Ovary (tissue), 3 donors: ENCODE results near the gene PLXNA4.

Source experiments
- EP300 ChIP-seq: sonication (generic); formaldehyde crosslinking; IDR thresholded peaks from one replicate; pipeline ENCODE4 v1.6.1; 2017; ENCODE audit warnings: antibody characterized with exemption
- POLR2A ChIP-seq: fragments of 450-650 bp; IDR thresholded peaks from one replicate; pipeline ENCODE4 v1.6.1; 2017; ENCODE audit warnings: antibody characterized with exemption, mild to moderate bottlenecking, moderate library complexity
- TF ChIP-seq, protein P1 (sequence below), 3 donors: fragments of 450-650 bp in 2 of 3; fragments of 200-600 bp in 1 of 3; IDR thresholded peaks; one replicate each; pipeline versions ENCODE4 v1.5.1 to v1.8.0; 2016 to 2022; ENCODE audit warnings: antibody characterized with exemption in 3 of 3, mild to moderate bottlenecking in 1 of 3
- donor health status: DM: no; HTN: no; CAD: no.

DNA sequence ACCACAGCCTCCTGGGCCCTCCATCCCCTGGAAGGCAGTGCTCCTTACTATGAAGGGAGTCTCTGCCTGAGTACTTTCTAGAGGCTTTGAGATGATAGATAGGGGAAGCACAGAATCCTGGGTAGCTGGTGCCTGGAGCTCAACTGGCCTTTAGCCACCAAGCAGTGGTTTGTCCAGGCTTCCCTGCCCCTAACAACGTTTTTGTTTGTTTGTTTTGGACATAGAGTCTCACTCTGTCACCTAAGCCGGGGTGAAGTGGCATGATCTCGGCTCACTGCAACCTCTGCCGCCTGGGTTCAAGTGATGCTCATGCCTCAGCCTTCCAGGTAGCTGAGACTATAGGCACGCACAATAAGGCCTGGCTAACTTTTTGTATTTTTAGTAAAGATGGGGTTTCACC is 289.4 kb downstream of the PLXNA4 start:
- no peak for TF ChIP-seq POLR2A
- TF ChIP-seq, protein P1, sequence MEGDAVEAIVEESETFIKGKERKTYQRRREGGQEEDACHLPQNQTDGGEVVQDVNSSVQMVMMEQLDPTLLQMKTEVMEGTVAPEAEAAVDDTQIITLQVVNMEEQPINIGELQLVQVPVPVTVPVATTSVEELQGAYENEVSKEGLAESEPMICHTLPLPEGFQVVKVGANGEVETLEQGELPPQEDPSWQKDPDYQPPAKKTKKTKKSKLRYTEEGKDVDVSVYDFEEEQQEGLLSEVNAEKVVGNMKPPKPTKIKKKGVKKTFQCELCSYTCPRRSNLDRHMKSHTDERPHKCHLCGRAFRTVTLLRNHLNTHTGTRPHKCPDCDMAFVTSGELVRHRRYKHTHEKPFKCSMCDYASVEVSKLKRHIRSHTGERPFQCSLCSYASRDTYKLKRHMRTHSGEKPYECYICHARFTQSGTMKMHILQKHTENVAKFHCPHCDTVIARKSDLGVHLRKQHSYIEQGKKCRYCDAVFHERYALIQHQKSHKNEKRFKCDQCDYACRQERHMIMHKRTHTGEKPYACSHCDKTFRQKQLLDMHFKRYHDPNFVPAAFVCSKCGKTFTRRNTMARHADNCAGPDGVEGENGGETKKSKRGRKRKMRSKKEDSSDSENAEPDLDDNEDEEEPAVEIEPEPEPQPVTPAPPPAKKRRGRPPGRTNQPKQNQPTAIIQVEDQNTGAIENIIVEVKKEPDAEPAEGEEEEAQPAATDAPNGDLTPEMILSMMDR (IDR thresholded peaks at IDR 0.05) = no peak
- no peak for TF ChIP-seq EP300
